Bronchial epithelial cell (primary cell): Measurements from ENCODE around the gene TXN2. TPM values are rescaled to one million over a fixed set of nuclear protein-coding genes. Genes with fewer than 3 reads are reported as not detected.
"Not testable (repeated sequence)": the region's sequence is repeated elsewhere in the genome, so short reads cannot be mapped to it uniquely, and the experiment has no call there.

ENCODE experiments used
- DNase-seq: peaks from one replicate; pipeline ENCODE4 v3.0.0-alpha.2; 2010; ENCODE audit warnings: low read depth
- FAIRE-seq: peaks from 2 replicates; lab custom pipeline; 2011; peaks lifted over from hg19 to GRCh38; lab: Jason Lieb, UNC
- H3K27me3 ChIP-seq: 2 replicates; pipeline ENCODE4 v1.5.1; 2011; ENCODE audit warnings: low read length; ENCODE audit not compliant: control insufficient read depth, insufficient read depth
- H3K36me3 ChIP-seq: 2 replicates; pipeline ENCODE4 v1.5.1; 2011; ENCODE audit warnings: low read length; ENCODE audit not compliant: control insufficient read depth, insufficient read depth
- H3K4me3 ChIP-seq: 2 replicates; pipeline ENCODE4 v1.5.1; 2011; ENCODE audit warnings: mild to moderate bottlenecking, low read depth, low read length, control low read depth
- CTCF ChIP-seq: IDR thresholded peaks from 2 replicates; pipeline ENCODE4 v1.5.1; 2011; ENCODE audit warnings: mild to moderate bottlenecking, moderate library complexity, low read length, control low read depth, inconsistent platforms; ENCODE audit not compliant: insufficient read depth, severe bottlenecking
- total RNA-seq: library from RNA; depleted of rRNA; stranded (reverse); fragments of >200 nt; gene quantifications from 2 replicates; pipeline ENCODE4 v1.2.1, GENCODE V29; 2014

TXN2 gene
- total RNA-seq, 1 donor from 2014 or later: 17.9 TPM

- FAIRE-seq (no peak), DNase-seq (no peak)
- TF ChIP-seq CTCF: no peak
- Histone ChIP-seq H3K27me3 (no peaks in the 10 kb centered on the region), H3K36me3 (no peaks in the 10 kb centered on the region), H3K4me3 (no peak overlapping the region)
These were observed 47.9 kb downstream of the TXN2 start for GRCh38 chr22:36433318-36434231.

- H3K27me3 ChIP-seq: no peaks in the 10 kb centered on the region
- FAIRE-seq: peak; percentile 82
These were observed 48.7 kb downstream of the TXN2 start for GRCh38 chr22:36432592-36433317.

GRCh38 chr22:36431977-36432376 is 49.5 kb downstream of the TXN2 start:
- TF ChIP-seq CTCF: no peak
- no peak for FAIRE-seq
- Histone ChIP-seq H3K36me3 (no peaks in the 10 kb centered on the region), H3K27me3 (no peaks in the 10 kb centered on the region), H3K4me3 (no peak overlapping the region)
- no peak for DNase-seq

More at GRCh38 chr22:36432592-36433317, 48.7 kb downstream of the TXN2 start:
- TF ChIP-seq CTCF: no peak
- no peak for DNase-seq
- H3K4me3 ChIP-seq: no peak overlapping the region
- no peaks in the 10 kb centered on the region for H3K36me3 ChIP-seq

GRCh38 chr22:36430863-36431262 is 50.6 kb downstream of the TXN2 start:
- no peaks in the 10 kb centered on the region for H3K27me3 ChIP-seq
- DNase-seq (no peak), FAIRE-seq (peak; percentile 7)
- no peaks in the 10 kb centered on the region for H3K36me3 ChIP-seq
- H3K4me3 ChIP-seq: no peak overlapping the region
- TF ChIP-seq CTCF: no peak

GRCh38 chr22:36427952-36428351 is 53.5 kb downstream of the TXN2 start:
- not testable (repeated sequence) for FAIRE-seq, H3K36me3 ChIP-seq, DNase-seq, H3K4me3 ChIP-seq, H3K27me3 ChIP-seq

DNA sequence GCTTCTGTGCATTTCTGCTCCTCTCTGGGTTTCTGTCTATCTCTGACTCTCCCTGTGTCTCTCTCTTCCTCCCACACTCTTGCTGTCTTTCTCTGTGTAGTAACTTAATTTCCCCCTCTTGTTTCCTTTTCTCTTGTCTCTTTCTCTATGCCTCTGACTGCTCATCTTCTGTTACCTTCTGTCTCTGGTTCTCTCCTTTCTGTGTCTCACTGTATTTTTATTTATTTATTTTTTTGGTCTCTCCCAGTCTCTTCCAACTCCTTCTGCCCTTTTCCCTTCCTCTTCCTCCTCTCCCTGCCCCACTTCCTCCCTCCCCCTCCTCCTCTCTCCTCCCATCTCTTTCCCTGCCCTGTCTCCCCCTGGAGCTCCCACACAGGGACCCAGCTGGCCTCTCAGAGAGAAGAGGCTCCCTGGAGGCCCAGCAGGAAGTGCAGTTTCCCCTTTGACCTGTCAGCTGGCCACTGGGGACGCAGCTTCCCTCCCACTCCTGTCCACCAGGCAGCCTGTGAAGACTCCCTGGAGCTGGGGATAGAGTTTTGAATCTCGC is 55.4 kb downstream of the TXN2 start:
- TF ChIP-seq CTCF: no peak
- no peaks in the 10 kb centered on the region for H3K27me3 ChIP-seq
- no peak for FAIRE-seq
- H3K36me3 ChIP-seq: no peaks in the 10 kb centered on the region
- no peak overlapping the region for H3K4me3 ChIP-seq
- no peak for DNase-seq
